Endothelial cell of umbilical vein (primary cell): ENCODE measurements around the gene ANKRD16. TPM values are rescaled to one million over a fixed set of nuclear protein-coding genes. Genes with fewer than 3 reads are reported as not detected.
"Not testable (repeated sequence)": the region's sequence is repeated elsewhere in the genome, so short reads cannot be mapped to it uniquely, and the experiment has no call there.

ENCODE experiments used
- BruUV-seq: library from RNA; stranded (reverse); fragments of 400-500 nt; replicated peaks from 2 replicates; lab custom pipeline; 2021; lab: Mats Ljungman, UMichigan
- CTCF ChIA-PET: fragments of 300-600, 350-600 bp; sonication (Branson Sonifier 250); formaldehyde crosslinking; loops from one replicate; lab custom pipeline; 2021; ENCODE audit warnings: antibody characterized with exemption, inconsistent platforms; lab: Charles Lee
- POLR2A ChIA-PET: fragments of 300-600, 350-600 bp; sonication (Branson Sonifier 250); formaldehyde crosslinking; loops from one replicate; lab custom pipeline; 2021; ENCODE audit warnings: antibody characterized with exemption, inconsistent platforms; lab: Charles Lee
- DNase-seq: peaks from one replicate; pipeline ENCODE4 v3.0.0-alpha.2; 2011; ENCODE audit warnings: low read depth, low spot score
- FAIRE-seq: peaks from 2 replicates; lab custom pipeline; 2011; peaks lifted over from hg19 to GRCh38; lab: Jason Lieb, UNC
- H2AFZ ChIP-seq: 2 replicates; pipeline ENCODE4 v1.6.0; 2012; ENCODE audit warnings: low read depth, low read length, control low read depth, inconsistent platforms
- H3K27ac ChIP-seq: 2 replicates; pipeline ENCODE4 v1.5.1; 2011; ENCODE audit warnings: low read depth, mild to moderate bottlenecking, control low read depth, low read length, moderate library complexity; ENCODE audit not compliant: insufficient read depth
- H3K27me3 ChIP-seq, 2 experiments: 2 replicates each; pipeline versions ENCODE4 v1.6.0 to v1.6.1; 2011; ENCODE audit warnings: low read length in 2 of 2, mixed read lengths in 1 of 2; ENCODE audit not compliant: control insufficient read depth in 2 of 2, insufficient read depth in 2 of 2
- H3K36me3 ChIP-seq, 2 experiments: 2 replicates in 1 of 2; 3 replicates in 1 of 2; pipeline ENCODE4 v1.5.1; 2011; ENCODE audit warnings: low read length in 2 of 2, mild to moderate bottlenecking in 1 of 2, moderate library complexity in 1 of 2; ENCODE audit not compliant: control insufficient read depth in 2 of 2, insufficient read depth in 2 of 2; ENCODE audit errors: extremely low read depth in 1 of 2
- H3K4me1 ChIP-seq: 3 replicates; pipeline ENCODE4 v1.5.1; 2011; ENCODE audit warnings: mild to moderate bottlenecking, low read length; ENCODE audit not compliant: control insufficient read depth, insufficient read depth; ENCODE audit errors: extremely low read depth
- H3K4me2 ChIP-seq: 2 replicates; pipeline ENCODE4 v1.6.1; 2011; ENCODE audit warnings: low read length, control low read depth, mixed read lengths; ENCODE audit not compliant: insufficient read depth
- H3K4me3 ChIP-seq, 3 experiments: fragments of 200-600 bp in 1 of 3; sonication (generic), shearing (Covaris generic) in 1 of 3; replicated peaks in 1 of 3; 2 replicates each; pipeline ENCODE4 v1.5.1; 2011 to 2016; ENCODE audit warnings: control low read depth in 3 of 3, low read length in 3 of 3, mild to moderate bottlenecking in 2 of 3, inconsistent platforms in 1 of 3, low read depth in 1 of 3, moderate library complexity in 1 of 3; ENCODE audit not compliant: insufficient read depth in 1 of 3
- H3K79me2 ChIP-seq: 2 replicates; pipeline ENCODE4 v1.6.0; 2012; ENCODE audit warnings: low read length, inconsistent platforms; ENCODE audit not compliant: control insufficient read depth, insufficient read depth
- H3K9ac ChIP-seq: replicated peaks from 2 replicates; pipeline ENCODE3; 2011; ENCODE audit warnings: low read length, control low read depth; ENCODE audit not compliant: insufficient read depth; ENCODE audit errors: extremely low read depth
- H3K9me1 ChIP-seq: replicated peaks from 3 replicates; pipeline ENCODE4 v1.6.0; 2011; ENCODE audit warnings: mild to moderate bottlenecking, low read length; ENCODE audit not compliant: control insufficient read depth, insufficient read depth; ENCODE audit errors: extremely low read depth
- H3K9me3 ChIP-seq: replicated peaks from 2 replicates; pipeline ENCODE4 v1.5.1; 2012; ENCODE audit warnings: low read length, inconsistent platforms; ENCODE audit not compliant: control insufficient read depth, insufficient read depth
- H4K20me1 ChIP-seq: replicated peaks from 2 replicates; pipeline ENCODE3; 2011; ENCODE audit warnings: mild to moderate bottlenecking, low read length; ENCODE audit not compliant: control insufficient read depth, insufficient read depth; ENCODE audit errors: extremely low read depth
- CTCF ChIP-seq, 2 donors: IDR thresholded peaks; 1 replicate in 1 of 2; 2 replicates in 1 of 2; pipeline ENCODE4 v1.5.1; 2011; ENCODE audit warnings: low read length in 2 of 2, mild to moderate bottlenecking in 2 of 2, moderate library complexity in 2 of 2, control low read depth in 1 of 2, inconsistent platforms in 1 of 2, low read depth in 1 of 2; ENCODE audit not compliant: insufficient read depth in 1 of 2; ENCODE audit errors: extremely low read depth in 1 of 2
- EZH2 ChIP-seq: IDR thresholded peaks from 2 replicates; pipeline ENCODE4 v1.6.1; 2012; ENCODE audit warnings: borderline replicate concordance, low read depth, mild to moderate bottlenecking, moderate library complexity, low read length, inconsistent platforms; ENCODE audit not compliant: severe bottlenecking
- FOS ChIP-seq: IDR thresholded peaks from 2 replicates; pipeline ENCODE4 v1.6.1; 2011; ENCODE audit warnings: mild to moderate bottlenecking, low read length, moderate library complexity, borderline replicate concordance; ENCODE audit not compliant: insufficient read depth
- GATA2 ChIP-seq: IDR thresholded peaks from 2 replicates; pipeline ENCODE4 v1.7.0; 2011; ENCODE audit warnings: low read depth, mild to moderate bottlenecking, moderate library complexity, mixed read lengths, low read length; ENCODE audit not compliant: insufficient read length, insufficient read depth
- JUN ChIP-seq: IDR thresholded peaks from 2 replicates; pipeline ENCODE4 v1.6.1; 2011; ENCODE audit warnings: borderline replicate concordance, low read depth; ENCODE audit not compliant: insufficient read length, insufficient read depth
- MYC ChIP-seq: IDR thresholded peaks from one replicate; pipeline ENCODE4 v1.6.1; 2011; ENCODE audit warnings: mild to moderate bottlenecking, low read depth, low read length
- POLR2A ChIP-seq: IDR thresholded peaks from 2 replicates; pipeline ENCODE4 v1.6.1; 2012; ENCODE audit warnings: low read depth, mild to moderate bottlenecking, control low read depth, low read length
- POLR2AphosphoS5 ChIP-seq: IDR thresholded peaks from 2 replicates; pipeline ENCODE4 v1.6.1; 2012; ENCODE audit warnings: low read depth, mild to moderate bottlenecking, control low read depth, low read length, moderate library complexity; ENCODE audit not compliant: insufficient read depth
- dilution Hi-C: fragments of 300-500 bp; cut with MboI; formaldehyde crosslinking; loops from one replicate; pipeline ENCODE4 v1.15.0; 2019; ENCODE audit warnings: low sequenced_read_pairs; ENCODE audit not compliant: extremely low pct_ligation_motif_present
- intact Hi-C: fragments of 100-400 bp; cut with micrococcal nuclease; formaldehyde crosslinking; loops from one replicate; pipeline ENCODE4 v1.10.0; 2022
- polyA plus RNA-seq, 4 experiments: library from polyadenylated mRNA; depleted of rRNA in 3 of 4; stranded (reverse) in 3 of 4; unstranded in 1 of 4; fragments of >200 nt; gene quantifications; 2 replicates each; pipeline versions ENCODE4 v1.2.1 to v1.2.3, GENCODE V29; 2011 to 2012; ENCODE audit warnings: missing spikeins in 1 of 4
- total RNA-seq: library from RNA; stranded (reverse); gene quantifications from 2 replicates; pipeline ENCODE4 v1.2.3, GENCODE V29; 2021
- TF ChIP-seq, protein P1 (sequence below): IDR thresholded peaks from 2 replicates; pipeline ENCODE4 v1.6.1; 2011; ENCODE audit not compliant: insufficient read depth, insufficient read length

ANKRD16 gene
- total and polyA plus RNA-seq, 2 donors (not counting 3 experiments of a cell fraction or from before 2014, with no cell fraction given) = 6.9 to 8.0 TPM

- dilution Hi-C loops, H3K27me3 ChIP-seq, H3K36me3 ChIP-seq, BruUV-seq, H3K27ac ChIP-seq, H3K9me3 ChIP-seq, H2AFZ ChIP-seq, DNase-seq, POLR2A ChIA-PET, H4K20me1 ChIP-seq, H3K9ac ChIP-seq, H3K79me2 ChIP-seq, intact Hi-C loops, H3K4me1 ChIP-seq, H3K4me3 ChIP-seq, H3K4me2 ChIP-seq, FAIRE-seq, H3K9me1 ChIP-seq: not testable (repeated sequence)
- CTCF ChIA-PET = interaction anchor here (1.7 kb wide), 1 partner anchor 11 kb away, joined by 5 read pairs; no protein-coding TSS in a partner anchor
These were observed 26.6 kb downstream of the ANKRD16 start for GRCh38 chr10:5862981-5863685.

DNA sequence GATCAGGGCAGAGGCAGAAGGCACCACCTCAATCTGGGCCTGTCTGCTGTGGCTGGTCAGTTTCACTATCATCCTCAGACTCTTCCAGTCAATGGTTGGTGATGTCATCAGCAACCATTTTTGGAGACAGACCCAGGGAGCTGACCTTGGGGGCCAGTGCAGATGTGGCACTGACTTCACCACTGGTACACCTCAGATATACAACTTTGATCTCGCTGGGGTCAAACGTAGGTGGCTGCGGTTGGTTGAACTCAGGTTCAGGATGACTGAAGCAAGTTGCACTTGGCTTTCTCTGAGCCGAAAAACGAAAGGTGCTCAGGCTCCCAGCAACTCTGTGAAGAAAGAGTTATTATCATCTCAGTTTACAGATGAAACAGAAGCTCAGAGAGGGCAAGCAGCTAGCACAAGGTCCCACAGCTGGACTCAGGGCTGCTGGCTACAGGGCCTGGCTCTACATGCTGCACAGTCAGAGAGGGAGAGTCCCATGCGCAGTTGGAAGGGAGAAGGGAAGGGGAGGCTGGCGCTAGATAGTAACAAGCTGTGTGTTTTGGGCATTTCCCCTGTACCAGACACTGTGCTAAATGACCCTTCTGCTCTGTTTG, 27.2 kb downstream of the ANKRD16 start:
- no peak overlapping the region for H3K4me2 ChIP-seq
- no peak overlapping the region for H2AFZ ChIP-seq
- ChIA-PET POLR2A (no interaction called here), CTCF (interaction anchor here (1.1 to 1.7 kb wide), 2 partner anchors 10 to 12 kb away, joined by 3 to 5 read pairs; no protein-coding TSS in a partner anchor)
- TF ChIP-seq, protein P1, sequence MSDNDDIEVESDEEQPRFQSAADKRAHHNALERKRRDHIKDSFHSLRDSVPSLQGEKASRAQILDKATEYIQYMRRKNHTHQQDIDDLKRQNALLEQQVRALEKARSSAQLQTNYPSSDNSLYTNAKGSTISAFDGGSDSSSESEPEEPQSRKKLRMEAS = no peak
- TF ChIP-seq MYC (no peak), POLR2AphosphoS5 (no peak), CTCF (IDR thresholded peaks at IDR 0.05; ENCODE audit: extremely low read depth in 1 of 2, insufficient read depth in 1 of 2, low read depth in 1 of 2, low read length in 2 of 2) (no peak), POLR2A (no peak), GATA2 (no peak), EZH2 (no peak), JUN (no peak), FOS (no peak)
- no peak overlapping the region for H3K27ac ChIP-seq
- no peak overlapping the region for H3K9ac ChIP-seq
- no TSS peak for BruUV-seq
- no peak for FAIRE-seq
- dilution Hi-C loops = no loop called here
- H3K79me2 ChIP-seq = no peaks in the 10 kb centered on the region
- H3K9me1 ChIP-seq = no peaks in the 10 kb centered on the region
- H4K20me1 ChIP-seq = no peaks in the 10 kb centered on the region
- no peak for DNase-seq
- intact Hi-C loops = no loop called here
- H3K4me3 ChIP-seq = no peak overlapping the region
- H3K36me3 ChIP-seq = no peaks in the 10 kb centered on the region
- H3K4me1 ChIP-seq = peaks cover 8% of the 10 kb centered on the region
- no peaks in the 10 kb centered on the region for H3K9me3 ChIP-seq
- H3K27me3 ChIP-seq = no peaks in the 10 kb centered on the region
